ENCODE data around the gene RFX2.

The RFX2 gene

GRCh38 chr19:5973867-5974635, 136.2 kb downstream of the RFX2 start:
- in situ Hi-C loops (cut with HindIII; ENCODE audit: low sequenced_read_pairs) = no loop called here
- H3K4me3 ChIP-seq (ENCODE audit: low read depth, low read length) = no peak overlapping the region
- TF ChIP-seq CTCF (IDR thresholded peaks at IDR 0.05; ENCODE audit: low read depth, low read length) = no peak
- no peak for DNase-seq (ENCODE audit: low read depth, low spot score)

GRCh38 chr19:5973376-5973775, 136.9 kb downstream of the RFX2 start:
- DNase-seq (ENCODE audit: low read depth, low spot score) = no peak
- H3K4me3 ChIP-seq (ENCODE audit: low read depth, low read length) = no peak overlapping the region
- TF ChIP-seq CTCF (IDR thresholded peaks at IDR 0.05; ENCODE audit: low read depth, low read length) = no peak
- in situ Hi-C loops (cut with HindIII; ENCODE audit: low sequenced_read_pairs) = no loop called here

GRCh38 chr19:5972355-5972731, 138.0 kb downstream of the RFX2 start:
- in situ Hi-C loops (cut with HindIII; ENCODE audit: low sequenced_read_pairs) = no loop called here
- H3K4me3 ChIP-seq (ENCODE audit: low read depth, low read length) = no peak overlapping the region
- no peak for DNase-seq (ENCODE audit: low read depth, low spot score)
- TF ChIP-seq CTCF (IDR thresholded peaks at IDR 0.05; ENCODE audit: low read depth, low read length) = no peak

- DNase-seq (ENCODE audit: low read depth, low spot score) = no peak
- TF ChIP-seq CTCF (IDR thresholded peaks at IDR 0.05; ENCODE audit: low read depth, low read length) = no peak
- H3K4me3 ChIP-seq (ENCODE audit: low read depth, low read length) = no peak overlapping the region
- in situ Hi-C loops (cut with HindIII; ENCODE audit: low sequenced_read_pairs) = no loop called here
These were observed 138.5 kb downstream of the RFX2 start for GRCh38 chr19:5971714-5972354.

- in situ Hi-C loops (cut with HindIII; ENCODE audit: low sequenced_read_pairs) = no loop called here
- no peak for TF ChIP-seq CTCF (IDR thresholded peaks at IDR 0.05; ENCODE audit: low read depth, low read length)
- DNase-seq (ENCODE audit: low read depth, low spot score) = no peak
- H3K4me3 ChIP-seq (ENCODE audit: low read depth, low read length) = no peak overlapping the region
These were observed 140.8 kb downstream of the RFX2 start for GRCh38 chr19:5969476-5969875.

GRCh38 chr19:5968431-5969373, 141.6 kb downstream of the RFX2 start:
- no peak for TF ChIP-seq CTCF (IDR thresholded peaks at IDR 0.05; ENCODE audit: low read depth, low read length)
- no peak for DNase-seq (ENCODE audit: low read depth, low spot score)
- in situ Hi-C loops (cut with HindIII; ENCODE audit: low sequenced_read_pairs) = no loop called here
- no peak overlapping the region for H3K4me3 ChIP-seq (ENCODE audit: low read depth, low read length)

Measured in astrocyte of the spinal cord (primary cell).